Lung (tissue), 12 donors: Measurements from ENCODE around the gene GABRG3. TPM values are rescaled to one million over a fixed set of nuclear protein-coding genes. Genes with fewer than 3 reads are reported as not detected.

Experiments
- ATAC-seq: fragments of 200-7000 bp; cut with Tn5 transposase; one replicate; pipeline ENCODE4 v1.9.1; 2020; ENCODE audit warnings: moderate number of reproducible peaks; ENCODE audit not compliant: insufficient read depth, low FRiP score
- DNase-seq, 3 donors: peaks; one replicate each; pipeline ENCODE4 v3.0.0-alpha.2; 2013 to 2017
- H3K27ac ChIP-seq, 2 donors: one replicate each; pipeline ENCODE4 v1.5.1; 2013; ENCODE audit warnings: mild to moderate bottlenecking in 2 of 2, moderate library complexity in 2 of 2, control low read depth in 1 of 2, inconsistent platforms in 1 of 2, low read depth in 1 of 2, low read length in 1 of 2
- H3K27me3 ChIP-seq, 3 donors: one replicate each; pipeline ENCODE4 v1.5.1; 2013; ENCODE audit warnings: low read length in 2 of 3; ENCODE audit not compliant: control insufficient read depth in 3 of 3, insufficient read depth in 3 of 3
- H3K36me3 ChIP-seq, 4 donors: one replicate each; pipeline ENCODE4 v1.5.1; 2013; ENCODE audit warnings: low read length in 4 of 4, mild to moderate bottlenecking in 1 of 4, moderate library complexity in 1 of 4; ENCODE audit not compliant: control insufficient read depth in 4 of 4, insufficient read depth in 4 of 4
- H3K4me1 ChIP-seq, 5 donors: one replicate each; pipeline ENCODE4 v1.5.1; 2013; ENCODE audit warnings: low read length in 5 of 5, mild to moderate bottlenecking in 2 of 5, moderate library complexity in 1 of 5; ENCODE audit not compliant: control insufficient read depth in 5 of 5, insufficient read depth in 5 of 5
- H3K4me3 ChIP-seq: one replicate; pipeline ENCODE4 v1.5.1; 2013; ENCODE audit warnings: mild to moderate bottlenecking, control low read depth, moderate library complexity
- H3K9ac ChIP-seq, 2 donors: one replicate each; pipeline ENCODE4 v1.5.1; 2013; ENCODE audit warnings: low read length in 2 of 2, control low read depth in 1 of 2; ENCODE audit not compliant: insufficient read depth in 1 of 2
- H3K9me3 ChIP-seq, 4 donors: one replicate each; pipeline ENCODE4 v1.5.1; 2013; ENCODE audit warnings: low read length in 3 of 4, mild to moderate bottlenecking in 1 of 4, moderate library complexity in 1 of 4; ENCODE audit not compliant: control insufficient read depth in 4 of 4, insufficient read depth in 3 of 4
- WGBS, 2 donors: extraction: QIAGEN DNeasy Blood & Tissue Kit; methylation state at CpG; one replicate each; pipeline ENCODE4 v1.1.7; 2013; 5-methylcytosine and 5-hydroxymethylcytosine counted together
- polyA plus RNA-seq, 2 donors: library from polyadenylated mRNA; stranded (reverse); fragments of 200-250 nt; gene quantifications; one replicate each; pipeline ENCODE4 v1.2.1, GENCODE V29; 2013
- total RNA-seq, 2 donors: library from RNA; depleted of rRNA in 1 of 2; stranded (reverse); fragments of >200 nt in 1 of 2; gene quantifications; one replicate each; pipeline ENCODE4 v1.2.1, GENCODE V29; 2014 to 2021
- TF ChIP-seq, protein P1 (sequence below): IDR thresholded peaks from 2 replicates; pipeline ENCODE4 v1.5.1; 2012; ENCODE audit warnings: mild to moderate bottlenecking; ENCODE audit errors: control extremely low read depth, extremely low read depth
- donor health status: control.
- donor health status: control.
- donor health status: Bipolar disorder and iron deficiency.
- donor health status: healthy.
- donor health status: DM: yes; HTN: yes; CAD: no.

Gene GABRG3
- total and polyA plus RNA-seq, 4 donors = 16.9 TPM; not detected in 3

GRCh38 chr15:27498700-27499099, 527.7 kb downstream of the GABRG3 start:
- ATAC-seq = no peak
- Histone ChIP-seq H3K9me3 (peaks cover 0 to 3% (median 0%) of the 10 kb centered on the region in 4 donors), H3K4me1 (peaks cover 0 to 3% (median 0%) of the 10 kb centered on the region in 5 donors), H3K4me3 (no peak overlapping the region), H3K27ac (no peak overlapping the region), H3K36me3 (no peaks in the 10 kb centered on the region), H3K9ac (no peak overlapping the region), H3K27me3 (no peaks in the 10 kb centered on the region)
- DNase-seq = no peak
- 91% methylated on average over 10 of the region's 10 CpGs for WGBS, 2 donors
- TF ChIP-seq, protein P1, sequence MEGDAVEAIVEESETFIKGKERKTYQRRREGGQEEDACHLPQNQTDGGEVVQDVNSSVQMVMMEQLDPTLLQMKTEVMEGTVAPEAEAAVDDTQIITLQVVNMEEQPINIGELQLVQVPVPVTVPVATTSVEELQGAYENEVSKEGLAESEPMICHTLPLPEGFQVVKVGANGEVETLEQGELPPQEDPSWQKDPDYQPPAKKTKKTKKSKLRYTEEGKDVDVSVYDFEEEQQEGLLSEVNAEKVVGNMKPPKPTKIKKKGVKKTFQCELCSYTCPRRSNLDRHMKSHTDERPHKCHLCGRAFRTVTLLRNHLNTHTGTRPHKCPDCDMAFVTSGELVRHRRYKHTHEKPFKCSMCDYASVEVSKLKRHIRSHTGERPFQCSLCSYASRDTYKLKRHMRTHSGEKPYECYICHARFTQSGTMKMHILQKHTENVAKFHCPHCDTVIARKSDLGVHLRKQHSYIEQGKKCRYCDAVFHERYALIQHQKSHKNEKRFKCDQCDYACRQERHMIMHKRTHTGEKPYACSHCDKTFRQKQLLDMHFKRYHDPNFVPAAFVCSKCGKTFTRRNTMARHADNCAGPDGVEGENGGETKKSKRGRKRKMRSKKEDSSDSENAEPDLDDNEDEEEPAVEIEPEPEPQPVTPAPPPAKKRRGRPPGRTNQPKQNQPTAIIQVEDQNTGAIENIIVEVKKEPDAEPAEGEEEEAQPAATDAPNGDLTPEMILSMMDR = no peak

- TF ChIP-seq, protein P1 = no peak
- H3K9ac ChIP-seq = no peak overlapping the region
- ATAC-seq (no peak), DNase-seq (no peak)
- no peak overlapping the region for H3K4me3 ChIP-seq
- H3K36me3 ChIP-seq = no peaks in the 10 kb centered on the region
- WGBS, 2 donors = 59 to 71% methylated on average over 4 of the region's 4 CpGs
- H3K9me3 ChIP-seq = peaks cover 0 to 3% (median 0%) of the 10 kb centered on the region in 4 donors
- H3K27ac ChIP-seq = no peak overlapping the region
- H3K27me3 ChIP-seq = no peaks in the 10 kb centered on the region
- peaks cover 0 to 3% (median 0%) of the 10 kb centered on the region in 5 donors for H3K4me1 ChIP-seq
Measured at GRCh38 chr15:27499191-27499590, 528.2 kb downstream of the GABRG3 start.

- H3K27me3 ChIP-seq = no peaks in the 10 kb centered on the region
- 61 to 63% methylated on average over 6 of the region's 6 CpGs for WGBS, 2 donors
- no peak overlapping the region for H3K9ac ChIP-seq
- H3K9me3 ChIP-seq = peaks cover 0 to 3% (median 0%) of the 10 kb centered on the region in 4 donors
- DNase-seq (no peak), ATAC-seq (no peak)
- no peak overlapping the region for H3K4me3 ChIP-seq
- no peaks in the 10 kb centered on the region for H3K36me3 ChIP-seq
- H3K27ac ChIP-seq = no peak overlapping the region
- TF ChIP-seq, protein P1 = no peak
- peaks cover 0 to 3% (median 0%) of the 10 kb centered on the region in 5 donors for H3K4me1 ChIP-seq
Measured at GRCh38 chr15:27499719-27500118, 528.7 kb downstream of the GABRG3 start.

GRCh38 chr15:27500206-27500605, 529.2 kb downstream of the GABRG3 start:
- DNase-seq = no peak
- Histone ChIP-seq H3K4me3 (no peak overlapping the region), H3K9ac (no peak overlapping the region), H3K36me3 (no peaks in the 10 kb centered on the region), H3K9me3 (peaks cover 0 to 3% (median 0%) of the 10 kb centered on the region in 4 donors), H3K27ac (no peak overlapping the region), H3K27me3 (no peaks in the 10 kb centered on the region), H3K4me1 (peaks cover 0 to 3% (median 0%) of the 10 kb centered on the region in 5 donors)
- 83 to 88% methylated on average over 14 to 15 of the region's 15 CpGs for WGBS, 2 donors
- TF ChIP-seq, protein P1 = no peak
- ATAC-seq = no peak
